Fibroblast of mammary gland (primary cell): ENCODE results near the gene RBBP4.
A peak's percentile ranks its signal among the peaks of the same experiment; 100 is the strongest.

Source experiments
- DNase-seq: peaks from one replicate; pipeline ENCODE4 v3.0.0-alpha.2; 2010; ENCODE audit warnings: low read depth
- H3K4me3 ChIP-seq: 2 replicates; pipeline ENCODE4 v1.5.1; 2011; ENCODE audit warnings: low read depth, mild to moderate bottlenecking, low read length, moderate library complexity; ENCODE audit not compliant: control insufficient read depth
- TF ChIP-seq, protein P1 (sequence below): conservative IDR thresholded peaks from 2 replicates; pipeline ENCODE4 v1.5.1; 2011; ENCODE audit warnings: low read depth, low read length, inconsistent platforms; ENCODE audit not compliant: control insufficient read depth, insufficient read depth

RBBP4 gene

DNA sequence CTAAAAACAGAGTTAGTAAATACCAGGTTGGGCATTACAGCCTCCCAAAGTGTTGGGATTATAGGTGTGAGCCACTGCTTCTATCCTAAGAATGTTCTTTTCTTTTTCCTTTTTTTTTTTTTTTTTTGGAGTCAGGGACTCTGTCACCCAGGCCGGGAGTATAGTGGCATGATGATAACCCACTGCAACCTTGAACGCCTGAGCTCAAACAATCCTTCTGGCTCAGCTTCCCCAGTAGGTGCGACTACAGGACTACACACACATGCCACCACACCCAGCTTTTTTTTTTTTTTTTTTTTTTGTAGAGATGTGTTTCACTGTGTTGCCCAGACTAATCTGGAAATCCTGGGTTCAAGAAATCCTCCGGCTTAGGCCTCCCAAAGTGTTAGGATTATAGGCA is 6.6 kb upstream of the RBBP4 start:
- H3K4me3 ChIP-seq: no peak overlapping the region
- DNase-seq: no peak
- TF ChIP-seq, protein P1, sequence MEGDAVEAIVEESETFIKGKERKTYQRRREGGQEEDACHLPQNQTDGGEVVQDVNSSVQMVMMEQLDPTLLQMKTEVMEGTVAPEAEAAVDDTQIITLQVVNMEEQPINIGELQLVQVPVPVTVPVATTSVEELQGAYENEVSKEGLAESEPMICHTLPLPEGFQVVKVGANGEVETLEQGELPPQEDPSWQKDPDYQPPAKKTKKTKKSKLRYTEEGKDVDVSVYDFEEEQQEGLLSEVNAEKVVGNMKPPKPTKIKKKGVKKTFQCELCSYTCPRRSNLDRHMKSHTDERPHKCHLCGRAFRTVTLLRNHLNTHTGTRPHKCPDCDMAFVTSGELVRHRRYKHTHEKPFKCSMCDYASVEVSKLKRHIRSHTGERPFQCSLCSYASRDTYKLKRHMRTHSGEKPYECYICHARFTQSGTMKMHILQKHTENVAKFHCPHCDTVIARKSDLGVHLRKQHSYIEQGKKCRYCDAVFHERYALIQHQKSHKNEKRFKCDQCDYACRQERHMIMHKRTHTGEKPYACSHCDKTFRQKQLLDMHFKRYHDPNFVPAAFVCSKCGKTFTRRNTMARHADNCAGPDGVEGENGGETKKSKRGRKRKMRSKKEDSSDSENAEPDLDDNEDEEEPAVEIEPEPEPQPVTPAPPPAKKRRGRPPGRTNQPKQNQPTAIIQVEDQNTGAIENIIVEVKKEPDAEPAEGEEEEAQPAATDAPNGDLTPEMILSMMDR: no peak

DNA sequence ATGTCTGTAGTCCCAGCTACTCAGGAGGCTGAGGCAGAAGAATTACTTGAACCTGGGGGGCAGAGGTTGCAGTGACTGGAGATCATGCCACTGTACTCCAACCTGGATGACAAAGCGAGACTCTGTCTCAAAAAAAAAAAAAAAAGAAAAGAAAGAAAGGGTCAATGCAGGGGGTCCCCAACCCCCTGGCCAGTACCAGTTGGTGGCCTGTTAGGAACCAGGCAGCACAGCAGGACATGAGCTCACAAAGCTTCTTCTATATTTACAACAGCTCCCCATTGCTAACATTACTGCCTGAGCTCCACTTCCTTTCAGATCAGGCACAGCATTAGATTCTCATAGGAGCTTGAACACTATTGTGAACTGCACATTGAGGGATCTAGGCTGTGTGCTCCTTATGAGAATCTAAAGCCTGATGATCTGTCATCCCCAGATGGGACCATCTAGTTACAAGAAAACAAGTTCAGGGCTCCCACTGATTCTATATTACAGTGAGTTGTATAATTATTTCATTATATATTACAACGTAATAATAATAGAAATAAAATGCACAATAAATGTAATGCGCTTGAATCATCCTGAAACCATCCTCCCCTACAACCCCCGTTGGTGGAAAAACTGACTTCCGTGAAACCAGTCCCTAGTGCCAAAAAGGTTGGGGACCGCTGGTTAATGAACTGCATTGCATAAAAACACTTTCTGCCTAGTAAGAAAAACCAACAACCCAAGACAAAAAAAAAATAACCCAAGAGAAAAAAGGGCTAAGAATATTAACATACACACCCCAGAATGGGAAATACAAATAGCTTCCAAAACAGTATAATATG is 3.5 kb upstream of the RBBP4 start:
- TF ChIP-seq, protein P1: no peak
- H3K4me3 ChIP-seq: no peak overlapping the region
- peak; percentile 46 for DNase-seq

DNA sequence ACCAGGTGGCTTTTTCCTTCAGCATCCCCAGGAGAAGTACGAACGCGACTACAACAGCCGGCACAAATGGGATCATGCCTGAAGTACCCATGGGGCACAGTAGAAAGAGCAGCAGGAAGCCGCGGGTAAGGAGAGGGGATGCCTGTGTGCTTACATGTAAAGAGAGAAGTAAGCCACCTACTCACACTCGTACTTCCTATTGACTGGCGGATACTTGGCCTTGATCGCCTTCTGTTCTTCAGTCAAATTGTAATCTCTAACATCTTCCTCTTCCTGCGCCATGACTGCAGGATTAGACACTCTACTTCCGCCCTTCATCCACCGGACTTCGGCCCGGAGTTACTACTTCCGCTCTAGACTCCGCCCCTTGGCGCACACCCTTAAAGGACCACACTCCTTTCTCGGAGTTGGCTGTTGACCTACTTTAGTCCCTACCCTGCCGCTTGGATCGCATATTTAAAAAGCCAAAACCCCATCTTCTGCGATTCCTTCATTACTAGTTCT is 708 bp upstream of the RBBP4 start, which contains the start of gene ZBTB8OS:
ZBTB8OS (minus strand) TSS at position 303 of the 504 bp plus-strand sequence; CDS start at position 282, 21 bp downstream.
- H3K4me3 ChIP-seq: peak within 1 kb of the TSS; percentile 91
- peak; percentile 92 for DNase-seq
- TF ChIP-seq, protein P1: no peak

DNA sequence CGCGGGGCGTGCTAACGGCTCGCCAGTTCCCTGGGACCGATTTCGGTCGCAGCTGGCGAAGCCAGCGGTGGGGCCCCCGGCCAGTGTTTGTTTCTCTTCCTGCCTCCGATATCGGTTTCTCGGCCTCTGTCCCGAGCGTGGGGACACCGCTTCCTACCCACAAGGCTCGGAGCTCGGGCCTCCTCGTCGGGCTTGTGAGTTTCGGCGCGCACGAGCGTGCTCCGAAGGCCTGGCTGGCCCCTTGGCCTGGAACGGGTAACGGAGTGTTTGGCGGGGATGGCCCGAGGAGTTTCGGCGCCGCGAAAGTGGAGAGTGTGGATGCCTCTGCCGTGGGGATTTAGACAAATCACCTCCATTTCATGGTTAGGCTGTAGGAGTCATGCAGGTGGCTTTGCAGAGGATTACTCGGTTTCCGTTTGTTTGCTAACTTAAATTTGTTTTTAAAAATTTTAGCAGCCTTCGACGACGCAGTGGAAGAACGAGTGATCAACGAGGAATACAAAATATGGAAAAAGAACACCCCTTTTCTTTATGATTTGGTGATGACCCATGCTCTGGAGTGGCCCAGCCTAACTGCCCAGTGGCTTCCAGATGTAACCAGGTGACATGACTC is 559 bp downstream of the RBBP4 start:
- TF ChIP-seq, protein P1: no peak
- DNase-seq: no peak
- H3K4me3 ChIP-seq: peak overlapping the region; percentile 80

DNA sequence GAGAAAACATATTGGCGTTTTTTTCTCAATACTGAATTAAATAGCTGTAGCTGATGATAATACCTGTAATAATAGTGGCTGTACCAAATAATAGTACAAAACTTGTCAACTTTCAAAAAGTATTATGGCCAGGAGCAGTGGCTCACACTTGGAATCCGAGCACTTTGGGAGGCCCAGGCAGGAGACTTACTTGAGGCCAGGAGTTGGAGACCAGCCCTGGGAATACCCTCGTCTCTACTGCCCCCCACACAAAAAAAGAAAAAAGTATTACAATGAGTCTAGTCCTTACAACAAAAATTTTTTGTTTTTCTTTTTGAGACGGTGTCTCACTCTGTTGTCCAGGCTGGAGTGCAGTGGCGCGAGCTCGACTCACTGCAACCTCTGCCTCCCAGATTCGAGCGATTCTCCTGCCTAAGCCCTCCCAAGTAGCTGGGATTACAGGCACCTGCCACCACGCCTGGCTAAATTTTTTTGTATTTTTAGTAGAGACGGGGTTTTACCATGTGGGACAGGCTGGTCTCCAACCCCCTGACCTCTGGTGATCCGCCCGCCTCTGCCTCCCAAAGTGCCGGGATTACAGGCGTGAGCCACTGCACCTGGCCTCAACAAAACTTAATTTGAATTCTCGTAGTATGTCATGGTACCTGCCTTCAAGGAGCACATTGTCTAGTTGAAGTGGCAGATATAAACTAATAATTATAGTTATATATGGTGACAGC is 1.4 kb downstream of the RBBP4 start:
- H3K4me3 ChIP-seq: peak overlapping the region; percentile 80
- DNase-seq: no peak
- TF ChIP-seq, protein P1: no peak

DNA sequence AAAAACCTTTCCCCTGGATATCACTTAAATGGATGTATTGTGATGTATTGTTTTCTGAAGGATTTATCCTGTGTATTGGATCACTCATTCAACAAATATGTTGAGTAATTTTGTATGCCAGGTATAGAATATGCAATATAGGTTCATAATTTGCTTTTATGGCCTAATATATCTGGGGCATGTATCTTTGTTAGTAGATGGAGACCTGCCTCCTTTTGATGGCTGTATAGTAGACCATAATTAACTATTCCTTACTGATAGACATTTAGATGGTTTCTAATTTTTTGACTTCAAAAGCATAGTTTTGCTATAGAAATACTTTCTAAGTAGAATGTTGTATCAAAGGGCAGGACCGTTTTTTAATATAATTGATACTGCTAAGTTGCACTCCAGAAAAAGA is 8.6 kb downstream of the RBBP4 start:
- DNase-seq: no peak
- no peak overlapping the region for H3K4me3 ChIP-seq
- TF ChIP-seq, protein P1: no peak
